K562 (cell line): Measurements from ENCODE around the gene PIGB. TPM values are rescaled to one million over a fixed set of nuclear protein-coding genes. Genes with fewer than 3 reads are reported as not detected.

Source experiments
- ATAC-seq: fragments of 200-7000 bp; cut with Tn5 transposase; 3 replicates; pipeline ENCODE4 v1.9.1; 2020; ENCODE audit warnings: moderate library complexity
- BruUV-seq: library from RNA; stranded (reverse); fragments of 400-500 nt; replicated peaks from 2 replicates; lab custom pipeline; 2021; lab: Mats Ljungman, UMichigan
- CTCF ChIA-PET: fragments of 300-600 bp; formaldehyde crosslinking; extraction: SDS; loops from one replicate; lab custom pipeline; 2021; ENCODE audit warnings: low intra/inter-chr PET ratio; lab: Yijun Ruan, JAX
- POLR2A ChIA-PET: fragments of 300-600, 350-650 bp; sonication (Branson Sonifier 250); formaldehyde crosslinking; extraction: SDS; loops from one replicate; lab custom pipeline; 2021; ENCODE audit warnings: antibody characterized with exemption, inconsistent platforms; lab: Yijun Ruan, JAX
- DNase-seq, 4 experiments: peaks; one replicate each; pipeline versions ENCODE4 v3.0.0 to v3.0.0-alpha.2; 2011 to 2018; ENCODE audit warnings: low spot score in 3 of 4, mixed read lengths in 3 of 4; ENCODE audit errors: extremely low read depth in 1 of 4
- FAIRE-seq: peaks from 2 replicates; lab custom pipeline; 2011; peaks lifted over from hg19 to GRCh38; lab: Jason Lieb, UNC
- H2AFZ ChIP-seq: 2 replicates; pipeline ENCODE4 v1.6.0; 2011; ENCODE audit warnings: low read depth, low read length, control low read depth, inconsistent platforms
- H3K27ac ChIP-seq: fragments of 200-600 bp; 3 replicates; pipeline ENCODE4 v1.8.0; 2011; ENCODE audit warnings: low read depth, mild to moderate bottlenecking, control low read depth, inconsistent platforms, low read length, moderate library complexity, mixed read lengths; ENCODE audit errors: extremely low read depth
- H3K27me3 ChIP-seq, 2 experiments: fragments of 300-600 bp in 1 of 2; 2 replicates in 1 of 2; 3 replicates in 1 of 2; pipeline versions ENCODE4 v1.6.0 to v1.8.0; 2011; ENCODE audit warnings: inconsistent platforms in 2 of 2, low read length in 2 of 2, mild to moderate bottlenecking in 1 of 2, mixed read lengths in 1 of 2, moderate library complexity in 1 of 2; ENCODE audit not compliant: control insufficient read depth in 2 of 2, insufficient read depth in 2 of 2
- H3K36me3 ChIP-seq: fragments of 300-600 bp; 3 replicates; pipeline ENCODE4 v1.8.0; 2011; ENCODE audit warnings: mild to moderate bottlenecking, low read length, inconsistent platforms; ENCODE audit not compliant: control insufficient read depth, insufficient read depth
- H3K4me1 ChIP-seq, 2 experiments: fragments of 200-600 bp in 1 of 2; replicated peaks in 1 of 2; 2 replicates in 1 of 2; 3 replicates in 1 of 2; pipeline versions ENCODE4 v1.5.1 to v1.8.0; 2011; ENCODE audit warnings: inconsistent platforms in 2 of 2, low read length in 2 of 2, mild to moderate bottlenecking in 1 of 2, mixed read lengths in 1 of 2, moderate library complexity in 1 of 2; ENCODE audit not compliant: control insufficient read depth in 2 of 2, insufficient read depth in 2 of 2
- H3K4me2 ChIP-seq: 2 replicates; pipeline ENCODE4 v1.6.1; 2011; ENCODE audit warnings: low read length, control low read depth, inconsistent platforms, mixed read lengths; ENCODE audit not compliant: insufficient read depth
- H3K4me3 ChIP-seq: fragments of 200-600 bp; sonication (generic), shearing (Covaris generic); 2 replicates; pipeline ENCODE4 v1.5.1; 2016; ENCODE audit warnings: control low read depth, inconsistent platforms
- H3K79me2 ChIP-seq: fragments of 200-600 bp; 3 replicates; pipeline ENCODE4 v1.8.0; 2011; ENCODE audit warnings: low read length, inconsistent platforms; ENCODE audit not compliant: control insufficient read depth, insufficient read depth
- H3K9ac ChIP-seq, 2 experiments: 2 replicates each; pipeline versions ENCODE4 v1.6.0 to v1.6.1; 2011; ENCODE audit warnings: low read depth in 2 of 2, low read length in 2 of 2, control low read depth in 1 of 2, inconsistent platforms in 1 of 2, mild to moderate bottlenecking in 1 of 2, mixed read lengths in 1 of 2; ENCODE audit not compliant: insufficient read depth in 1 of 2
- H3K9me1 ChIP-seq: one replicate; pipeline ENCODE4 v1.6.0; 2011; ENCODE audit warnings: inconsistent platforms, mild to moderate bottlenecking, low read length, moderate library complexity; ENCODE audit not compliant: control insufficient read depth, insufficient read depth
- H3K9me3 ChIP-seq: replicated peaks from 2 replicates; pipeline ENCODE4 v1.5.1; 2011; ENCODE audit warnings: low read depth, low read length, inconsistent platforms; ENCODE audit not compliant: control insufficient read depth, insufficient read depth
- H4K20me1 ChIP-seq: replicated peaks from 2 replicates; pipeline ENCODE4 v1.6.1; 2011; ENCODE audit warnings: low read length, inconsistent platforms, mixed read lengths; ENCODE audit not compliant: control insufficient read depth, insufficient read depth
- CC2D1A ChIP-seq: fragments of 450-650 bp; IDR thresholded peaks from 2 replicates; pipeline ENCODE4 v1.6.1; 2017; ENCODE audit warnings: mild to moderate bottlenecking
- CHD4 ChIP-seq: fragments of 200-600 bp; sonication (generic); IDR thresholded peaks from 3 replicates; pipeline ENCODE4 v1.6.1; 2012; ENCODE audit warnings: low read depth, mild to moderate bottlenecking, mixed read lengths, low read length, inconsistent platforms; ENCODE audit not compliant: insufficient read depth, insufficient replicate concordance, poor library complexity, severe bottlenecking
- CTCF ChIP-seq, 3 experiments: IDR thresholded peaks in 2 of 3; conservative IDR thresholded peaks in 1 of 3; 2 replicates each; pipeline ENCODE4 v1.5.1; 2011 to 2012; ENCODE audit warnings: low read length in 3 of 3, mild to moderate bottlenecking in 3 of 3, control low read depth in 2 of 3, improper control_type of control experiment in 1 of 3, inconsistent platforms in 1 of 3, low read depth in 1 of 3, mixed read lengths in 1 of 3, moderate library complexity in 1 of 3; ENCODE audit not compliant: insufficient read depth in 2 of 3
- EWSR1 ChIP-seq: fragments of 450-650 bp; IDR thresholded peaks from 2 replicates; pipeline ENCODE4 v1.6.1; 2018; ENCODE audit warnings: borderline replicate concordance, mild to moderate bottlenecking, low read depth, moderate library complexity; ENCODE audit not compliant: partially characterized antibody
- HDAC8 ChIP-seq: fragments of 450-650 bp; IDR thresholded peaks from 2 replicates; pipeline ENCODE4 v1.6.1; 2016; ENCODE audit warnings: mild to moderate bottlenecking, missing genetic modification characterization, moderate library complexity, missing compliant biosample characterization
- HOXB6 ChIP-seq: fragments of 250-450 bp; sonication (Bioruptor Pico); IDR thresholded peaks from 2 replicates; pipeline ENCODE4 v1.5.1; 2022; ENCODE audit warnings: mild to moderate bottlenecking, borderline replicate concordance
- IRF2 ChIP-seq: sonication (generic); formaldehyde crosslinking; IDR thresholded peaks from 2 replicates; pipeline ENCODE4 v1.8.1; 2022; ENCODE audit warnings: mild to moderate bottlenecking, missing genetic modification reagents
- MBD1 ChIP-seq: fragments of 250-450 bp; sonication (Bioruptor Pico); IDR thresholded peaks from 2 replicates; pipeline ENCODE4 v1.8.0; 2022; ENCODE audit warnings: inconsistent platforms
- NBN ChIP-seq: fragments of 450-650 bp; IDR thresholded peaks from 2 replicates; pipeline ENCODE4 v1.6.1; 2016; ENCODE audit warnings: low read depth, mild to moderate bottlenecking
- NCOR1 ChIP-seq: fragments of 450-650 bp; IDR thresholded peaks from 2 replicates; pipeline ENCODE4 v1.6.1; 2016; ENCODE audit warnings: mild to moderate bottlenecking, moderate library complexity
- RBM17 ChIP-seq: fragments of 200-400 bp; formaldehyde crosslinking; IDR thresholded peaks from 2 replicates; pipeline ENCODE4 v1.6.1; 2017; ENCODE audit warnings: low read depth, mild to moderate bottlenecking, low read length, borderline replicate concordance
- TBL1XR1 ChIP-seq, 2 experiments: IDR thresholded peaks; 2 replicates each; pipeline ENCODE4 v1.6.1; 2012; ENCODE audit warnings: improper control_type of control experiment in 2 of 2, low read length in 2 of 2, mild to moderate bottlenecking in 1 of 2
- YY1 ChIP-seq, 3 experiments: IDR thresholded peaks; 2 replicates each; pipeline ENCODE4 v1.6.1; 2011; ENCODE audit warnings: low read length in 2 of 3, mild to moderate bottlenecking in 2 of 3, moderate library complexity in 2 of 3, borderline replicate concordance in 1 of 3, control low read depth in 1 of 3, low read depth in 1 of 3; ENCODE audit not compliant: insufficient read depth in 3 of 3, insufficient replicate concordance in 2 of 3, control insufficient read depth in 1 of 3, insufficient read length in 1 of 3; ENCODE audit errors: extremely low read depth in 1 of 3
- ZBED1 ChIP-seq: IDR thresholded peaks from 2 replicates; pipeline ENCODE4 v1.6.1; 2014
- ZNF133 ChIP-seq: fragments of 250-450 bp; sonication (Bioruptor Pico); IDR thresholded peaks from 2 replicates; pipeline ENCODE4 v1.4.0; 2020; ENCODE audit warnings: mild to moderate bottlenecking
- ZNF140 ChIP-seq: fragments of 250-450 bp; sonication (Bioruptor Pico); IDR thresholded peaks from 2 replicates; pipeline ENCODE4 v1.8.0; 2021; ENCODE audit warnings: moderate library complexity, mild to moderate bottlenecking, inconsistent platforms
- ZNF197 ChIP-seq: fragments of 200-800 bp; sonication (Bioruptor generic); IDR thresholded peaks from 2 replicates; pipeline ENCODE4 v1.6.1; 2016; ENCODE audit warnings: low read depth, missing genetic modification characterization, missing compliant biosample characterization
- WGBS: fragments of 100-300 bp; shearing (Covaris generic); methylation state at CpG from one replicate; pipeline ENCODE4 v1.1.6; 2016; ENCODE audit warnings: low coverage, mixed read lengths; ENCODE audit not compliant: insufficient coverage; ENCODE audit errors: missing lambda C conversion rate; 5-methylcytosine and 5-hydroxymethylcytosine counted together
- in situ Hi-C: fragments of 300-500 bp; cut with MboI; formaldehyde crosslinking; loops from 4 replicates; pipeline ENCODE4 v1.15.0; 2018; ENCODE audit warnings: inconsistent platforms, mixed read lengths
- intact Hi-C: fragments of 100-400 bp; cut with micrococcal nuclease; formaldehyde crosslinking; loops from 2 replicates; pipeline ENCODE4 v1.14.2; 2022
- polyA plus RNA-seq, 8 experiments: library from polyadenylated mRNA; depleted of rRNA in 4 of 8; stranded (reverse) in 5 of 8; unstranded in 3 of 8; fragments of >200 nt; fragmentation: Nextera tagmentation in 2 of 8; fragmentation: Illumina TruSeq in 1 of 8; extraction: Ambion mirVana in 2 of 8; extraction: Trizol in 1 of 8; gene quantifications; 2 replicates each; pipeline versions ENCODE4 v1.2.1 to v1.2.3, GENCODE V29; 2011 to 2014; ENCODE audit warnings: inconsistent platforms in 1 of 8, missing spikeins in 1 of 8
- total RNA-seq, 7 experiments: library from RNA; depleted of rRNA in 6 of 7; stranded (reverse); fragments of >200 nt in 6 of 7; fragmentation: Illumina TruSeq in 2 of 7; extraction: Trizol in 2 of 7; gene quantifications; 2 replicates each; pipeline versions ENCODE4 v1.2.1 to v1.2.3, GENCODE V29; 2011 to 2021; ENCODE audit warnings: low replicate concordance in 1 of 7

PIGB gene
- total and polyA plus RNA-seq, 9 of the 15 experiments (the other 6 are each of a cell fraction or from before 2014, with no cell fraction given): 9.9 to 32.3 (median 18.2) TPM

DNA sequence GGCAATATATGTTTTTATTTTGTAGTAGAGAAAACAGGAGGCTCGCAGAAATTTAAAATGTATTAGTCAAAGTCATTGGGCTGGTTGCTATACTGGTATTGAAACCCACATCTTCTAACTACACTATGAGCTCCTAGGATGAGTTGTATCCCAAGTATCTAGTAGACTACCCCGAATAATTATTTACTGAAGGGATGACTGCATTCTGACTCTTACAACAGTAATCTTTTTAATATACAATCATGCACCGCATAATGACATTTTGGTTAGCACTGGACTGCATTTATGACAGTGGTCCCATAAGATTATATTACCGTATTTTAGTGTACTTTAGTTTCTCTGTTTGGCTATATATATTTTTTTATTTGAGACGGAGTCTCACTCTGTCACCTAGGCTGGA lies 15.3 kb downstream of the PIGB start:
- CTCF ChIA-PET: no interaction called here
- Histone ChIP-seq H4K20me1 (no peaks in the 10 kb centered on the region), H2AFZ (no peak overlapping the region)
- TF ChIP-seq IRF2 (CRISPR knock-in tag) (no peak), NCOR1 (no peak), ZBED1 (no peak), ZNF133 (no peak), CTCF (IDR thresholded peaks at IDR 0.05 in 2 of 3, conservative IDR thresholded peaks at IDR 0.05 in 1 of 3; ENCODE audit: insufficient read depth in 2 of 3, low read depth in 1 of 3, low read length in 3 of 3) (no peak), MBD1 (no peak), EWSR1 (no peak), NBN (no peak), ZNF197 (CRISPR knock-in tag) (no peak), YY1 (IDR thresholded peaks at IDR 0.05; ENCODE audit: borderline replicate concordance in 1 of 3, control insufficient read depth in 1 of 3, extremely low read depth in 1 of 3, insufficient read depth in 3 of 3, insufficient read length in 1 of 3, insufficient replicate concordance in 2 of 3, low read depth in 1 of 3, low read length in 2 of 3) (no peak), CHD4 (no peak), CC2D1A (no peak), HOXB6 (CRISPR knock-in tag) (no peak), RBM17 (no peak), HDAC8 (tag) (no peak), TBL1XR1 (IDR thresholded peaks at IDR 0.05; ENCODE audit: low read length in 2 of 2) (no peak), ZNF140 (CRISPR knock-in tag) (no peak)

More for the DNA sequence above, 15.3 kb downstream of the PIGB start:
- Histone ChIP-seq H3K36me3 (peaks cover 40% of the 10 kb centered on the region), H3K27me3 (no peaks in the 10 kb centered on the region), H3K27ac (no peak overlapping the region), H3K9me3 (no peaks in the 10 kb centered on the region), H3K4me2 (no peak overlapping the region), H3K4me3 (no peak overlapping the region), H3K9me1 (no peaks in the 10 kb centered on the region), H3K4me1 (no peaks in the 10 kb centered on the region), H3K79me2 (no peaks in the 10 kb centered on the region), H3K9ac (no peak overlapping the region)
- in situ Hi-C loops (no loop called here), intact Hi-C loops (no loop called here)
- DNase-seq: no peak
- no TSS peak for BruUV-seq
- ATAC-seq: no peak
- FAIRE-seq: no peak
- POLR2A ChIA-PET: no interaction called here
- 91% methylated on average over 5 of the region's 5 CpGs for WGBS
